IMR-90 (cell line): ENCODE measurements around the gene TBPL1. TPM values are rescaled to one million over a fixed set of nuclear protein-coding genes. Genes with fewer than 3 reads are reported as not detected.

Experiments
- ATAC-seq: fragments of 200-7000 bp; cut with Tn5 transposase; 2 replicates; pipeline ENCODE4 v1.9.1; 2020; ENCODE audit warnings: low read depth, mild to moderate bottlenecking, moderate library complexity
- BruUV-seq: library from RNA; stranded (reverse); fragments of 400-500 nt; replicated peaks from 2 replicates; lab custom pipeline; 2021; lab: Mats Ljungman, UMichigan
- CTCF ChIA-PET: fragments of 300-600 bp; formaldehyde crosslinking; extraction: SDS; loops from one replicate; lab custom pipeline; 2021; ENCODE audit warnings: antibody characterized with exemption; lab: Yijun Ruan, JAX
- POLR2A ChIA-PET: fragments of 300-600 bp; sonication (Branson Sonifier 250); formaldehyde crosslinking; loops from one replicate; lab custom pipeline; 2022; ENCODE audit warnings: antibody characterized with exemption; ENCODE audit not compliant: unreplicated experiment; lab: Charles Lee
- DNase-seq: peaks from one replicate; pipeline ENCODE4 v3.0.0; 2013
- H2AFZ ChIP-seq: replicated peaks from 2 replicates; pipeline ENCODE3; 2013; ENCODE audit warnings: low read length, mild to moderate bottlenecking; ENCODE audit not compliant: poor library complexity
- H2AK5ac ChIP-seq: 2 replicates; pipeline ENCODE4 v1.6.1; 2013; ENCODE audit warnings: low read depth, low read length, inconsistent platforms
- H2AK9ac ChIP-seq: replicated peaks from 2 replicates; pipeline ENCODE3; 2013; ENCODE audit warnings: mild to moderate bottlenecking, low read depth, low read length, moderate library complexity; ENCODE audit not compliant: poor library complexity
- H2BK120ac ChIP-seq: 2 replicates; pipeline ENCODE4 v1.6.1; 2013; ENCODE audit warnings: low read depth, low read length, inconsistent platforms
- H2BK15ac ChIP-seq: 3 replicates; pipeline ENCODE4 v1.6.1; 2013; ENCODE audit warnings: low read depth, low read length, inconsistent platforms
- H2BK20ac ChIP-seq: 2 replicates; pipeline ENCODE4 v1.6.1; 2013; ENCODE audit warnings: low read depth, mild to moderate bottlenecking, inconsistent platforms, low read length, moderate library complexity
- H2BK5ac ChIP-seq: 2 replicates; pipeline ENCODE4 v1.6.1; 2013; ENCODE audit warnings: mild to moderate bottlenecking, low read depth, low read length, inconsistent platforms; ENCODE audit not compliant: poor library complexity, severe bottlenecking
- H3K14ac ChIP-seq: replicated peaks from 2 replicates; pipeline ENCODE4 v1.6.1; 2013; ENCODE audit warnings: low read depth, low read length, inconsistent platforms
- H3K18ac ChIP-seq: 2 replicates; pipeline ENCODE4 v1.6.1; 2013; ENCODE audit warnings: low read depth, low read length, control low read depth
- H3K23ac ChIP-seq: 2 replicates; pipeline ENCODE4 v1.6.1; 2013; ENCODE audit warnings: low read depth, low read length, inconsistent platforms
- H3K27ac ChIP-seq: 2 replicates; pipeline ENCODE4 v1.5.1; 2013; ENCODE audit warnings: mild to moderate bottlenecking, control low read depth, low read length; ENCODE audit not compliant: insufficient read depth
- H3K27me3 ChIP-seq: 2 replicates; pipeline ENCODE4 v1.6.1; 2013; ENCODE audit warnings: low read length; ENCODE audit not compliant: control insufficient read depth, insufficient read depth
- H3K36me3 ChIP-seq: 2 replicates; pipeline ENCODE4 v1.6.1; 2013; ENCODE audit warnings: low read length, mixed read lengths; ENCODE audit not compliant: control insufficient read depth, insufficient read depth
- H3K4ac ChIP-seq: 2 replicates; pipeline ENCODE4 v1.6.1; 2013; ENCODE audit warnings: low read depth, low read length, inconsistent platforms
- H3K4me1 ChIP-seq: 2 replicates; pipeline ENCODE4 v1.6.1; 2013; ENCODE audit warnings: low read length, mixed read lengths; ENCODE audit not compliant: control insufficient read depth, insufficient read depth
- H3K4me2 ChIP-seq: 2 replicates; pipeline ENCODE4 v1.6.1; 2013; ENCODE audit warnings: low read depth, mild to moderate bottlenecking, control low read depth, low read length, moderate library complexity
- H3K4me3 ChIP-seq: 2 replicates; pipeline ENCODE4 v1.5.1; 2013; ENCODE audit warnings: low read depth, mild to moderate bottlenecking, control low read depth, low read length, moderate library complexity; ENCODE audit not compliant: insufficient read depth
- H3K56ac ChIP-seq: 2 replicates; pipeline ENCODE4 v1.6.1; 2013; ENCODE audit warnings: low read length, inconsistent platforms; ENCODE audit not compliant: insufficient read depth; ENCODE audit errors: extremely low read depth
- H3K79me1 ChIP-seq, 2 experiments: 2 replicates each; pipeline ENCODE4 v1.6.1; 2013; ENCODE audit warnings: low read length in 2 of 2, inconsistent platforms in 1 of 2, low read depth in 1 of 2
- H3K9ac ChIP-seq: 2 replicates; pipeline ENCODE4 v1.6.1; 2013; ENCODE audit warnings: low read depth, low read length, control low read depth
- H3K9me1 ChIP-seq: 2 replicates; pipeline ENCODE4 v1.6.1; 2013; ENCODE audit warnings: low read length, inconsistent platforms; ENCODE audit not compliant: insufficient read depth
- H3K9me3 ChIP-seq: 2 replicates; pipeline ENCODE4 v1.6.1; 2013; ENCODE audit warnings: low read length; ENCODE audit not compliant: control insufficient read depth, insufficient read depth
- H4K20me1 ChIP-seq: 2 replicates; pipeline ENCODE4 v1.6.1; 2013; ENCODE audit warnings: low read length, inconsistent platforms; ENCODE audit not compliant: insufficient read depth
- H4K5ac ChIP-seq: 2 replicates; pipeline ENCODE4 v1.6.1; 2013; ENCODE audit warnings: mild to moderate bottlenecking, low read depth, low read length, control low read depth
- H4K8ac ChIP-seq, 2 experiments: 2 replicates each; pipeline ENCODE4 v1.6.1; 2013; ENCODE audit warnings: low read depth in 2 of 2, low read length in 2 of 2, control low read depth in 1 of 2, inconsistent platforms in 1 of 2
- H4K91ac ChIP-seq: 2 replicates; pipeline ENCODE4 v1.6.1; 2013; ENCODE audit warnings: low read depth, low read length, inconsistent platforms; ENCODE audit not compliant: insufficient read depth
- ELK1 ChIP-seq: fragments of 150-350 bp; IDR thresholded peaks from 2 replicates; pipeline ENCODE4 v1.6.1; 2016; ENCODE audit warnings: low read depth, mild to moderate bottlenecking, low read length, moderate library complexity, borderline replicate concordance
- FOS ChIP-seq: fragments of 150-350 bp; IDR thresholded peaks from 2 replicates; pipeline ENCODE4 v1.6.1; 2016; ENCODE audit warnings: low read depth, low read length
- NFE2L2 ChIP-seq: fragments of 150-350 bp; IDR thresholded peaks from 2 replicates; pipeline ENCODE4 v1.6.1; 2016; ENCODE audit warnings: low read depth, mild to moderate bottlenecking, low read length
- RCOR1 ChIP-seq: IDR thresholded peaks from 2 replicates; pipeline ENCODE4 v1.6.1; 2012; ENCODE audit warnings: mild to moderate bottlenecking, low read length, improper control_type of control experiment; ENCODE audit not compliant: insufficient replicate concordance
- SMC3 ChIP-seq: fragments of 150-350 bp; IDR thresholded peaks from 2 replicates; pipeline ENCODE4 v1.6.1; 2016; ENCODE audit warnings: low read depth, mild to moderate bottlenecking, antibody characterized with exemption, low read length, moderate library complexity
- WGBS, 2 experiments: methylation state at CpG; one replicate each; pipeline versions ENCODE4 v1.1.5 to v1.1.7; 2013; ENCODE audit warnings: missing lambda C conversion rate in 2 of 2; ENCODE audit not compliant: insufficient read length in 1 of 2; ENCODE audit errors: extremely low coverage in 2 of 2; 5-methylcytosine and 5-hydroxymethylcytosine counted together
- dilution Hi-C: fragments of 300-500 bp; cut with HindIII; formaldehyde crosslinking; loops from one replicate; pipeline ENCODE4 v1.14.3; 2018; ENCODE audit warnings: low sequenced_read_pairs; ENCODE audit not compliant: unreplicated experiment
- in situ Hi-C: fragments of 300-500 bp; cut with MboI; formaldehyde crosslinking; loops from 3 replicates; pipeline ENCODE4 v1.14.3; 2019; ENCODE audit warnings: low sequenced_read_pairs, inconsistent platforms, mixed read lengths
- intact Hi-C: fragments of 100-400 bp; cut with micrococcal nuclease; formaldehyde crosslinking; loops from 2 replicates; pipeline ENCODE4 v1.10.0; 2022
- polyA plus RNA-seq, 3 experiments: library from polyadenylated mRNA; depleted of rRNA; stranded (reverse); fragments of >200 nt; gene quantifications; 2 replicates each; pipeline ENCODE4 v1.2.3, GENCODE V29; 2012; ENCODE audit warnings: low replicate concordance in 1 of 3
- total RNA-seq: library from RNA; depleted of rRNA; stranded (reverse); fragments of >200 nt; gene quantifications from 2 replicates; pipeline ENCODE4 v1.2.3, GENCODE V29; 2012
- TF ChIP-seq, protein P1 (sequence below): fragments of 150-350 bp; IDR thresholded peaks from 2 replicates; pipeline ENCODE4 v1.6.1; 2017; ENCODE audit warnings: mild to moderate bottlenecking, antibody characterized with exemption, low read length, low read depth

TBPL1 gene
- total and polyA plus RNA-seq, 2 of the 4 experiments (the other 2 are of a cell fraction): 25.6 to 32.5 TPM

- H3K27me3 ChIP-seq: no peaks in the 10 kb centered on the region
- ChIA-PET POLR2A (no interaction called here), CTCF (no interaction called here)
- DNase-seq (no peak), ATAC-seq (no peak)
- H4K8ac ChIP-seq: no peak overlapping the region
- TF ChIP-seq FOS (no peak), ELK1 (no peak), SMC3 (no peak), NFE2L2 (no peak), RCOR1 (no peak)
- TF ChIP-seq, protein P1, sequence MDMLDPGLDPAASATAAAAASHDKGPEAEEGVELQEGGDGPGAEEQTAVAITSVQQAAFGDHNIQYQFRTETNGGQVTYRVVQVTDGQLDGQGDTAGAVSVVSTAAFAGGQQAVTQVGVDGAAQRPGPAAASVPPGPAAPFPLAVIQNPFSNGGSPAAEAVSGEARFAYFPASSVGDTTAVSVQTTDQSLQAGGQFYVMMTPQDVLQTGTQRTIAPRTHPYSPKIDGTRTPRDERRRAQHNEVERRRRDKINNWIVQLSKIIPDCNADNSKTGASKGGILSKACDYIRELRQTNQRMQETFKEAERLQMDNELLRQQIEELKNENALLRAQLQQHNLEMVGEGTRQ: no peak
- H3K23ac ChIP-seq: no peak overlapping the region
- no peak overlapping the region for H3K4ac ChIP-seq
- peaks cover 4% of the 10 kb centered on the region for H3K4me1 ChIP-seq
- no peak overlapping the region for H4K91ac ChIP-seq
- BruUV-seq: TSS peak; percentile 86
- no peak overlapping the region for H3K4me2 ChIP-seq
- no peak overlapping the region for H2AK9ac ChIP-seq
- dilution Hi-C loops: no loop called here
- H2BK15ac ChIP-seq: no peak overlapping the region
- H3K36me3 ChIP-seq: peaks cover 4% of the 10 kb centered on the region; the same call in 1 of the 2 replicates
- H3K9me1 ChIP-seq: peaks cover 3% of the 10 kb centered on the region; the same call in 1 of the 2 replicates
- H3K9me3 ChIP-seq: peaks cover 2% of the 10 kb centered on the region; the same call in 1 of the 2 replicates
- no peak overlapping the region for H2AFZ ChIP-seq
- no peak overlapping the region for H2BK20ac ChIP-seq
- H4K5ac ChIP-seq: no peak overlapping the region
- 93% methylated on average over 2 of the region's 5 CpGs; no CpG with 5 or more reads in 1 of the 2 experiments for WGBS, 2 experiments
- H3K27ac ChIP-seq: no peak overlapping the region
- no peak overlapping the region for H3K14ac ChIP-seq
- H4K20me1 ChIP-seq: no peaks in the 10 kb centered on the region
- H2BK120ac ChIP-seq: no peak overlapping the region
- no peak overlapping the region for H3K56ac ChIP-seq
- in situ Hi-C loops: no loop called here
- no peak overlapping the region for H3K18ac ChIP-seq
- intact Hi-C loops: no loop called here
- H3K9ac ChIP-seq: no peak overlapping the region
- H2BK5ac ChIP-seq: no peak overlapping the region
- H3K4me3 ChIP-seq: no peak overlapping the region
- no peak overlapping the region for H2AK5ac ChIP-seq
- H3K79me1 ChIP-seq: no peaks in the 10 kb centered on the region
Observed at GRCh38 chr6:134028438-134028837, 75.4 kb downstream of the TBPL1 start.
